CD4-positive, alpha-beta memory T cell (primary cell): ENCODE results near the gene RPRD2. TPM values are rescaled to one million over a fixed set of nuclear protein-coding genes. Genes with fewer than 3 reads are reported as not detected.

ENCODE experiments used
- CTCF ChIA-PET: fragments of 350-600 bp; sonication (Branson Sonifier 250); formaldehyde crosslinking; loops from one replicate; lab custom pipeline; 2021; ENCODE audit warnings: inconsistent platforms; ENCODE audit not compliant: partially characterized antibody; lab: Charles Lee
- POLR2A ChIA-PET: fragments of 350-600 bp; sonication (Branson Sonifier 250); formaldehyde crosslinking; loops from one replicate; lab custom pipeline; 2021; ENCODE audit not compliant: partially characterized antibody; lab: Charles Lee
- DNase-seq, 5 donors: peaks; one replicate each; pipeline versions ENCODE4 v3.0.0 to v3.0.0-alpha.2; 2020 to 2022; ENCODE audit warnings: mixed read lengths in 1 of 5
- H3K27ac ChIP-seq: one replicate; pipeline ENCODE4 v1.7.0; 2013; ENCODE audit warnings: low read depth, low read length
- H3K27me3 ChIP-seq: 2 replicates; pipeline ENCODE4 v1.7.0; 2013; ENCODE audit warnings: mild to moderate bottlenecking, low read length, moderate library complexity; ENCODE audit not compliant: insufficient read depth
- H3K36me3 ChIP-seq: 2 replicates; pipeline ENCODE4 v1.7.0; 2013; ENCODE audit warnings: mild to moderate bottlenecking, low read length, moderate library complexity; ENCODE audit not compliant: insufficient read depth
- H3K4me1 ChIP-seq: 2 replicates; pipeline ENCODE4 v1.7.0; 2013; ENCODE audit warnings: mild to moderate bottlenecking, low read length, moderate library complexity; ENCODE audit not compliant: insufficient read depth
- H3K4me3 ChIP-seq, 2 donors: one replicate each; pipeline ENCODE4 v1.7.0; 2013; ENCODE audit warnings: low read length in 2 of 2, mild to moderate bottlenecking in 1 of 2
- H3K9me3 ChIP-seq, 2 donors: one replicate each; pipeline ENCODE4 v1.7.0; 2013; ENCODE audit warnings: low read length in 2 of 2, control low read depth in 1 of 2; ENCODE audit not compliant: control insufficient read depth in 1 of 2
- H3K27ac Mint-ChIP-seq, 7 donors: one replicate each; pipeline ENCODE4 v1.8.0; 2020 to 2021; ENCODE audit warnings: mixed read lengths in 7 of 7, mild to moderate bottlenecking in 6 of 7, inconsistent platforms in 3 of 7, moderate library complexity in 3 of 7
- H3K27me3 Mint-ChIP-seq, 2 donors: one replicate each; pipeline ENCODE4 v1.8.0; 2020 to 2021; ENCODE audit warnings: mixed read lengths in 2 of 2
- H3K36me3 Mint-ChIP-seq, 2 donors: one replicate each; pipeline ENCODE4 v1.8.0; 2020 to 2021; ENCODE audit warnings: mixed read lengths in 2 of 2, inconsistent platforms in 1 of 2, mild to moderate bottlenecking in 1 of 2
- H3K4me1 Mint-ChIP-seq, 4 donors: one replicate each; pipeline ENCODE4 v1.8.0; 2020 to 2021; ENCODE audit warnings: mixed read lengths in 4 of 4, mild to moderate bottlenecking in 1 of 4
- H3K4me3 Mint-ChIP-seq, 8 donors: one replicate each; pipeline ENCODE4 v1.8.0; 2020 to 2021; ENCODE audit warnings: mixed read lengths in 8 of 8, mild to moderate bottlenecking in 7 of 8, moderate library complexity in 6 of 8, inconsistent platforms in 3 of 8
- H3K9me3 Mint-ChIP-seq, 8 donors: one replicate each; pipeline ENCODE4 v1.8.0; 2020 to 2021; ENCODE audit warnings: mixed read lengths in 8 of 8, mild to moderate bottlenecking in 5 of 8, inconsistent platforms in 3 of 8, moderate library complexity in 1 of 8
- intact Hi-C: fragments of 100-400 bp; cut with micrococcal nuclease; formaldehyde crosslinking; loops from one replicate; pipeline ENCODE4 v1.15.1; 2023
- polyA plus RNA-seq, 2 donors: library from polyadenylated mRNA; unstranded; fragments of 300-500 nt; fragmentation: Illumina TruSeq; gene quantifications; one replicate each; pipeline ENCODE4 v1.2.3, GENCODE V29; 2021
- total RNA-seq, 2 experiments: library from RNA; stranded (reverse); gene quantifications; one replicate each; pipeline ENCODE4 v1.2.3, GENCODE V29; 2021

Gene RPRD2
- total and polyA plus RNA-seq, 4 experiments from 2014 or later, result 10.1 to 61.0 (median 48.6) TPM

GRCh38 chr1:150487763-150488115, 123.8 kb downstream of the RPRD2 start:
- Histone ChIP-seq H3K4me3 (peak overlapping the region; percentile 78 to 83), H3K4me1 (peaks cover 13% of the 10 kb centered on the region), H3K36me3 (peaks cover 15% of the 10 kb centered on the region), H3K27me3 (no peaks in the 10 kb centered on the region), H3K9me3 (no peaks in the 10 kb centered on the region), H3K27ac (peak overlapping the region; percentile 77)
- intact Hi-C loops, result loop anchor here (1.0 to 10.0 kb wide), 3 partner anchors 28 to 140 kb away; partner anchors contain the start of genes ENSA, FALEC and RPRD2
- CTCF ChIA-PET, result interaction anchor here (1.1 to 1.4 kb wide), 2 partner anchors 45 to 73 kb away, joined by 3 read pairs; no protein-coding TSS in a partner anchor
- peak overlapping the region; percentile 94 to 100 (median 98) for H3K4me3 Mint-ChIP-seq
- peaks cover 28 to 30% of the 10 kb centered on the region in 2 donors for H3K36me3 Mint-ChIP-seq
- peak overlapping the region; percentile 72 to 100 (median 99) for H3K27ac Mint-ChIP-seq
- DNase-seq, result peak in 1 of 5 donors; percentile 18
- H3K4me1 Mint-ChIP-seq, result peaks cover 9 to 26% (median 20%) of the 10 kb centered on the region in 4 donors
- H3K27me3 Mint-ChIP-seq, result no peaks in the 10 kb centered on the region
- POLR2A ChIA-PET, result interaction anchor here (0.6 to 2.3 kb wide), 25 partner anchors 8 to 478 kb away, joined by 3 to 31 read pairs (median 3); partner anchors contain the start of genes ANP32E, APH1A, ENSA and FALEC
- no peaks in the 10 kb centered on the region for H3K9me3 Mint-ChIP-seq

- Histone ChIP-seq H3K27ac (no peak overlapping the region), H3K9me3 (no peaks in the 10 kb centered on the region), H3K27me3 (no peaks in the 10 kb centered on the region), H3K36me3 (peaks cover 36% of the 10 kb centered on the region), H3K4me3 (no peak overlapping the region), H3K4me1 (peaks cover 7% of the 10 kb centered on the region)
- no peaks in the 10 kb centered on the region for H3K9me3 Mint-ChIP-seq
- CTCF ChIA-PET, result no interaction called here
- peaks cover 2 to 12% (median 8%) of the 10 kb centered on the region in 4 donors for H3K4me1 Mint-ChIP-seq
- POLR2A ChIA-PET, result no interaction called here
- H3K36me3 Mint-ChIP-seq, result peaks cover 46 to 48% of the 10 kb centered on the region in 2 donors
- intact Hi-C loops, result no loop called here
- no peaks in the 10 kb centered on the region for H3K27me3 Mint-ChIP-seq
- no peak overlapping the region for H3K27ac Mint-ChIP-seq
- no peak for DNase-seq
- H3K4me3 Mint-ChIP-seq, result no peak overlapping the region
Observed at GRCh38 chr1:150493175-150493574, 129.2 kb downstream of the RPRD2 start.

- peaks cover 44 to 45% of the 10 kb centered on the region in 2 donors for H3K36me3 Mint-ChIP-seq
- H3K4me1 Mint-ChIP-seq, result peaks cover 0 to 3% (median 0%) of the 10 kb centered on the region in 4 donors
- H3K36me3 ChIP-seq, result peaks cover 23% of the 10 kb centered on the region
Observed at GRCh38 chr1:150498342-150498741, 134.4 kb downstream of the RPRD2 start.

GRCh38 chr1:150505431-150505830, 141.5 kb downstream of the RPRD2 start:
- CTCF ChIA-PET, result interaction anchor here (1.3 kb wide), 1 partner anchor 27 kb away, joined by 4 read pairs; no protein-coding TSS in a partner anchor
- no peak overlapping the region for H3K4me3 Mint-ChIP-seq
- H3K27ac ChIP-seq, result no peak overlapping the region
- peaks cover 0 to 4% (median 3%) of the 10 kb centered on the region in 4 donors for H3K4me1 Mint-ChIP-seq
- peaks cover 25% of the 10 kb centered on the region for H3K36me3 ChIP-seq
- no peaks in the 10 kb centered on the region for H3K9me3 ChIP-seq
- intact Hi-C loops, result no loop called here
- no peak overlapping the region for H3K27ac Mint-ChIP-seq
- peaks cover 0 to 1% (median 0%) of the 10 kb centered on the region in 8 donors for H3K9me3 Mint-ChIP-seq
- H3K36me3 Mint-ChIP-seq, result peaks cover 38 to 52% of the 10 kb centered on the region in 2 donors
- no peaks in the 10 kb centered on the region for H3K27me3 ChIP-seq
- no peak for DNase-seq
- H3K4me1 ChIP-seq, result no peaks in the 10 kb centered on the region
- H3K4me3 ChIP-seq, result no peak overlapping the region
- POLR2A ChIA-PET, result interaction anchor here (0.6 kb wide), 1 partner anchor 11 kb away, joined by 4 read pairs; no protein-coding TSS in a partner anchor
- H3K27me3 Mint-ChIP-seq, result no peaks in the 10 kb centered on the region

More at GRCh38 chr1:150498342-150498741, 134.4 kb downstream of the RPRD2 start:
- Histone ChIP-seq H3K4me3 (no peak overlapping the region), H3K27ac (no peak overlapping the region), H3K9me3 (no peaks in the 10 kb centered on the region), H3K4me1 (no peaks in the 10 kb centered on the region), H3K27me3 (no peaks in the 10 kb centered on the region)
- H3K27ac Mint-ChIP-seq, result peak overlapping the region in 1 of 7 donors; percentile 66
- peaks cover 0 to 1% (median 0%) of the 10 kb centered on the region in 8 donors for H3K9me3 Mint-ChIP-seq
- POLR2A ChIA-PET, result interaction anchor here (3.4 kb wide), 1 partner anchor 11 kb away, joined by 16 read pairs; the partner anchor contains the start of gene TARS2
- H3K27me3 Mint-ChIP-seq, result no peaks in the 10 kb centered on the region
- no peak for DNase-seq
- CTCF ChIA-PET, result no interaction called here
- intact Hi-C loops, result no loop called here
- no peak overlapping the region for H3K4me3 Mint-ChIP-seq

- Histone ChIP-seq H3K4me1 (no peaks in the 10 kb centered on the region), H3K27me3 (no peaks in the 10 kb centered on the region), H3K27ac (no peak within 1 kb of the TSS), H3K36me3 (peaks cover 25% of the 10 kb centered on the region), H3K9me3 (no peaks in the 10 kb centered on the region), H3K4me3 (no peak within 1 kb of the TSS)
- CTCF ChIA-PET, result interaction anchor here (0.7 to 2.0 kb wide), 3 partner anchors 8 to 54 kb away, joined by 3 to 5 read pairs (median 3); no protein-coding TSS in a partner anchor
- POLR2A ChIA-PET, result interaction anchor here (0.6 kb wide), 2 partner anchors 20 to 28 kb away, joined by 3 to 4 read pairs; no protein-coding TSS in a partner anchor
- Mint-ChIP-seq H3K9me3 (no peaks in the 10 kb centered on the region), H3K27ac (peak within 1 kb of the TSS in 3 of 7 donors; percentile 36 to 59 (median 38)), H3K27me3 (no peaks in the 10 kb centered on the region), H3K4me3 (no peak within 1 kb of the TSS), H3K36me3 (peaks cover 28 to 42% of the 10 kb centered on the region in 2 donors), H3K4me1 (peaks cover 0 to 10% (median 3%) of the 10 kb centered on the region in 4 donors)
- no peak for DNase-seq
- intact Hi-C loops, result no loop called here
Observed at GRCh38 chr1:150507912-150508864, 144.2 kb downstream of the RPRD2 start, which contains the start of gene ECM1. Gene ECM1 (plus strand): TSS chr1:150508109. CDS start chr1:150508210, 101 bp downstream.

GRCh38 chr1:150508982-150509381, 145.0 kb downstream of the RPRD2 start:
- intact Hi-C loops, result no loop called here
- ChIA-PET CTCF (interaction anchor here (1.5 kb wide), 1 partner anchor 55 kb away, joined by 3 read pairs; no protein-coding TSS in a partner anchor), POLR2A (interaction anchor here (0.6 kb wide), 1 partner anchor 21 kb away, joined by 3 read pairs; no protein-coding TSS in a partner anchor)
- DNase-seq, result no peak
- no peak overlapping the region for H3K4me3 ChIP-seq
- Mint-ChIP-seq H3K27me3 (no peaks in the 10 kb centered on the region), H3K27ac (no peak overlapping the region), H3K36me3 (peaks cover 25 to 35% of the 10 kb centered on the region in 2 donors), H3K9me3 (no peaks in the 10 kb centered on the region), H3K4me3 (no peak overlapping the region), H3K4me1 (peaks cover 0 to 10% (median 3%) of the 10 kb centered on the region in 4 donors)
- H3K27me3 ChIP-seq, result no peaks in the 10 kb centered on the region
- H3K4me1 ChIP-seq, result no peaks in the 10 kb centered on the region
- H3K27ac ChIP-seq, result no peak overlapping the region
- H3K9me3 ChIP-seq, result no peaks in the 10 kb centered on the region
- peaks cover 23% of the 10 kb centered on the region for H3K36me3 ChIP-seq
